HCT116 (cell line): ENCODE measurements around the gene ZDHHC22.

Source experiments
- ATF3 ChIP-seq: IDR thresholded peaks from 2 replicates; pipeline ENCODE4 v1.6.1; 2012
- CEBPB ChIP-seq: IDR thresholded peaks from 2 replicates; pipeline ENCODE4 v1.6.1; 2012; ENCODE audit warnings: low read depth
- CTCF ChIP-seq, 3 experiments: fragments of 200-600 bp in 1 of 3; sonication (generic) in 1 of 3; IDR thresholded peaks in 2 of 3; conservative IDR thresholded peaks in 1 of 3; 2 replicates each; pipeline ENCODE4 v1.5.1; 2012 to 2017; ENCODE audit warnings: low read depth in 2 of 3, low read length in 2 of 3, antibody characterized with exemption in 1 of 3, borderline replicate concordance in 1 of 3, control low read depth in 1 of 3, mild to moderate bottlenecking in 1 of 3, mixed read lengths in 1 of 3, mixed run types in 1 of 3, moderate library complexity in 1 of 3; ENCODE audit not compliant: insufficient read depth in 1 of 3
- EGR1 ChIP-seq: IDR thresholded peaks from 2 replicates; pipeline ENCODE4 v1.6.1; 2012; ENCODE audit warnings: low read depth
- ELF1 ChIP-seq: IDR thresholded peaks from 2 replicates; pipeline ENCODE4 v1.6.1; 2012; ENCODE audit warnings: low read depth, borderline replicate concordance
- EZH2 ChIP-seq: fragments of 200-600 bp; sonication (generic); IDR thresholded peaks from 2 replicates; pipeline ENCODE4 v1.6.1; 2017; ENCODE audit warnings: antibody characterized with exemption, mixed run types
- JUND ChIP-seq: IDR thresholded peaks from 2 replicates; pipeline ENCODE4 v1.6.1; 2012
- MAX ChIP-seq: IDR thresholded peaks from 2 replicates; pipeline ENCODE4 v1.6.1; 2012
- POLR2A ChIP-seq: IDR thresholded peaks from 2 replicates; pipeline ENCODE4 v1.7.0; 2011; ENCODE audit warnings: borderline replicate concordance; ENCODE audit not compliant: insufficient read depth, insufficient read length; ENCODE audit errors: extremely low read depth
- REST ChIP-seq: IDR thresholded peaks from 2 replicates; pipeline ENCODE4 v1.6.1; 2012; ENCODE audit warnings: low read depth
- SIN3A ChIP-seq: IDR thresholded peaks from 2 replicates; pipeline ENCODE4 v1.6.1; 2012; ENCODE audit warnings: low read depth
- SP1 ChIP-seq: IDR thresholded peaks from 2 replicates; pipeline ENCODE4 v1.6.1; 2012; ENCODE audit warnings: low read depth
- YY1 ChIP-seq: IDR thresholded peaks from 2 replicates; pipeline ENCODE4 v1.6.1; 2011; ENCODE audit warnings: low read length, low read depth, moderate library complexity, mild to moderate bottlenecking; ENCODE audit not compliant: insufficient replicate concordance; ENCODE audit errors: extremely low read depth

- TF ChIP-seq YY1: no peak
- TF ChIP-seq CTCF (IDR thresholded peaks at IDR 0.05 in 2 of 3, conservative IDR thresholded peaks at IDR 0.05 in 1 of 3; ENCODE audit: borderline replicate concordance in 1 of 3, insufficient read depth in 1 of 3, low read depth in 2 of 3, low read length in 2 of 3): no peak
- TF ChIP-seq ELF1: no peak
- no peak for TF ChIP-seq POLR2A
- TF ChIP-seq SP1: no peak
- no peak for TF ChIP-seq CEBPB
- no peak for TF ChIP-seq SIN3A
- no peak for TF ChIP-seq REST
- no peak for TF ChIP-seq EZH2
- TF ChIP-seq ATF3: no peak
- TF ChIP-seq JUND: no peak
- no peak for TF ChIP-seq EGR1
- no peak for TF ChIP-seq MAX
These were observed 55.4 kb downstream of the ZDHHC22 start for GRCh38 chr14:77086017-77086727.
